Kidney (tissue), 14 donors: ENCODE data around the gene BCL2L12. TPM values are rescaled to one million over a fixed set of nuclear protein-coding genes. Genes with fewer than 3 reads are reported as not detected.

ENCODE experiments used
- DNase-seq, 5 donors: peaks; one replicate each; pipeline ENCODE4 v3.0.0-alpha.2; 2013 to 2020
- FAIRE-seq: peaks from 2 replicates; lab custom pipeline; 2012; peaks lifted over from hg19 to GRCh38; lab: Jason Lieb, UNC
- H3K27ac ChIP-seq, 2 donors: one replicate each; pipeline ENCODE4 v1.7.0; 2013; ENCODE audit warnings: low read depth in 2 of 2, low read length in 2 of 2, inconsistent platforms in 1 of 2
- H3K27me3 ChIP-seq: one replicate; pipeline ENCODE4 v1.7.1; 2013; ENCODE audit warnings: low read length, inconsistent platforms; ENCODE audit not compliant: control insufficient read depth, insufficient read depth
- H3K36me3 ChIP-seq, 3 donors: one replicate each; pipeline versions ENCODE4 v1.7.0 to v1.7.1; 2013; ENCODE audit warnings: low read length in 3 of 3, control low read depth in 1 of 3, inconsistent platforms in 1 of 3; ENCODE audit not compliant: insufficient read depth in 3 of 3, control insufficient read depth in 2 of 3
- H3K4me1 ChIP-seq, 3 donors: one replicate each; pipeline versions ENCODE4 v1.7.0 to v1.7.1; 2013; ENCODE audit warnings: low read length in 3 of 3, inconsistent platforms in 1 of 3, low read depth in 1 of 3; ENCODE audit not compliant: control insufficient read depth in 2 of 3, insufficient read depth in 2 of 3
- H3K4me3 ChIP-seq, 3 donors: one replicate each; pipeline versions ENCODE4 v1.7.0 to v1.8.1; 2013; ENCODE audit warnings: low read length in 3 of 3, control low read depth in 1 of 3, inconsistent platforms in 1 of 3
- H3K9ac ChIP-seq, 3 donors: one replicate each; pipeline versions ENCODE4 v1.7.0 to v1.7.1; 2013; ENCODE audit warnings: low read length in 3 of 3, control low read depth in 1 of 3, inconsistent platforms in 1 of 3
- H3K9me3 ChIP-seq, 3 donors: one replicate each; pipeline versions ENCODE4 v1.7.0 to v1.7.1; 2013; ENCODE audit warnings: low read length in 3 of 3, control low read depth in 1 of 3, inconsistent platforms in 1 of 3; ENCODE audit not compliant: control insufficient read depth in 2 of 3, insufficient read depth in 1 of 3
- intact Hi-C: fragments of 100-400 bp; cut with DNase I; formaldehyde crosslinking; loops from one replicate; pipeline ENCODE4 v1.11.1; 2022
- polyA plus RNA-seq: library from polyadenylated mRNA; stranded (reverse); fragments of 350-450 nt; fragmentation: Illumina TruSeq; extraction: RNeasy Lipid Tissue Mini Kit (QIAGEN cat#74804); gene quantifications from one replicate; pipeline ENCODE4 v1.2.3, GENCODE V29; 2014; ENCODE audit warnings: low read depth, low replicate concordance; ENCODE audit not compliant: insufficient read depth
- total RNA-seq: library from RNA; stranded (reverse); fragmentation: NEBNext Ultra II Directional; extraction: Animal tissue kit (Norgen Biotek cat#: 25700); gene quantifications from one replicate; pipeline ENCODE4 v1.2.1, GENCODE V29; 2021
- TF ChIP-seq, protein P1 (sequence below): IDR thresholded peaks from 3 replicates; pipeline ENCODE4 v1.5.1; 2012; ENCODE audit warnings: mild to moderate bottlenecking, moderate library complexity, borderline replicate concordance; ENCODE audit not compliant: insufficient read depth; ENCODE audit errors: extremely low read depth
- donor health status: control.
- donor health status: control.
- donor health status: control.
- donor health status: control.
- donor health status: control.
- donor health status: DM: yes; HTN: yes; CAD: no.
- donor health status: Normal renal cell carcinoma (clear cell type).

The BCL2L12 gene
- total and polyA plus RNA-seq, 2 donors from 2014 or later, result 13.5 to 14.4 TPM

DNA sequence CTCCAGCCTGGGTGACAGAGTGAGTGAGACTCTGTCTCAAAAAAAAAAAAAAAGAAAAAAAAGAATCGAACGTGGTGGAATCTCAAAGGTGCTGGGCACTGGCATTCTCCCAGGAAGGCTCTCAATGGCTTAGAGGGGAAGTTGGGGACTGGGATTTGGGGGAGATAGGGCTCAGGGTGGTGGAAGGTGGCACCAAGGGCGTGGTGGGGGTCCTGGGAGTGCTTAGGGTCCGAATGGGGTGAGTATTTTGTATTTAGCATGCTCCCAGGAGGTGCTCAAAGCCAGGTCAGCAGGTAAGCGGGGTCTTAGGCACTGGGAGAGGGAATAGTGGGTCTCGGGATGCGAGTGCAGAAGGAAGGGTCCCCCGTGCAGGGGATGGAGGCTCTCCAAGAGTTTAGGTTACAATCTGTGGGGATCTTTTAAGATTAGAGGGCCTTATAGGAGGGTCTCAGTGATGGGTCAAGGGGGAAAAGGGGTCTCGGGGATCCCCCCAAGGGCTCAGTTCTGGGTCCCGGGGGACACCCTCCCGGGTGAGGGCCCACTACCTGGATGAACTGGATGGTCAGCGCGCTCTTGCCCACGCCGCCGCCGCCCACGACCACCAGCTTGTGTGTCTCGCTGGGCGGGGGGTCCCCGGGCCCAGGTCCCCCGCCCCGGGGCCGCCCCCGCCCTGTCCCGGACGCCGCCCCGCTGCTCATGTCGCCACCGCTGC is 26.2 kb upstream of the BCL2L12 start:
- Histone ChIP-seq H3K9ac (peak overlapping the region; percentile 11 to 88 (median 64)), H3K4me1 (peaks cover 7 to 31% (median 14%) of the 10 kb centered on the region in 3 donors), H3K27ac (peak overlapping the region; percentile 88), H3K36me3 (no peaks in the 10 kb centered on the region), H3K9me3 (no peaks in the 10 kb centered on the region), H3K27me3 (no peaks in the 10 kb centered on the region), H3K4me3 (peak overlapping the region; percentile 63 to 75 (median 65))
- FAIRE-seq (no peak), DNase-seq (peak in 2 of 5 donors; percentile 17 to 37)
- TF ChIP-seq, protein P1, sequence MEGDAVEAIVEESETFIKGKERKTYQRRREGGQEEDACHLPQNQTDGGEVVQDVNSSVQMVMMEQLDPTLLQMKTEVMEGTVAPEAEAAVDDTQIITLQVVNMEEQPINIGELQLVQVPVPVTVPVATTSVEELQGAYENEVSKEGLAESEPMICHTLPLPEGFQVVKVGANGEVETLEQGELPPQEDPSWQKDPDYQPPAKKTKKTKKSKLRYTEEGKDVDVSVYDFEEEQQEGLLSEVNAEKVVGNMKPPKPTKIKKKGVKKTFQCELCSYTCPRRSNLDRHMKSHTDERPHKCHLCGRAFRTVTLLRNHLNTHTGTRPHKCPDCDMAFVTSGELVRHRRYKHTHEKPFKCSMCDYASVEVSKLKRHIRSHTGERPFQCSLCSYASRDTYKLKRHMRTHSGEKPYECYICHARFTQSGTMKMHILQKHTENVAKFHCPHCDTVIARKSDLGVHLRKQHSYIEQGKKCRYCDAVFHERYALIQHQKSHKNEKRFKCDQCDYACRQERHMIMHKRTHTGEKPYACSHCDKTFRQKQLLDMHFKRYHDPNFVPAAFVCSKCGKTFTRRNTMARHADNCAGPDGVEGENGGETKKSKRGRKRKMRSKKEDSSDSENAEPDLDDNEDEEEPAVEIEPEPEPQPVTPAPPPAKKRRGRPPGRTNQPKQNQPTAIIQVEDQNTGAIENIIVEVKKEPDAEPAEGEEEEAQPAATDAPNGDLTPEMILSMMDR, result no peak
- intact Hi-C loops, result no loop called here

DNA sequence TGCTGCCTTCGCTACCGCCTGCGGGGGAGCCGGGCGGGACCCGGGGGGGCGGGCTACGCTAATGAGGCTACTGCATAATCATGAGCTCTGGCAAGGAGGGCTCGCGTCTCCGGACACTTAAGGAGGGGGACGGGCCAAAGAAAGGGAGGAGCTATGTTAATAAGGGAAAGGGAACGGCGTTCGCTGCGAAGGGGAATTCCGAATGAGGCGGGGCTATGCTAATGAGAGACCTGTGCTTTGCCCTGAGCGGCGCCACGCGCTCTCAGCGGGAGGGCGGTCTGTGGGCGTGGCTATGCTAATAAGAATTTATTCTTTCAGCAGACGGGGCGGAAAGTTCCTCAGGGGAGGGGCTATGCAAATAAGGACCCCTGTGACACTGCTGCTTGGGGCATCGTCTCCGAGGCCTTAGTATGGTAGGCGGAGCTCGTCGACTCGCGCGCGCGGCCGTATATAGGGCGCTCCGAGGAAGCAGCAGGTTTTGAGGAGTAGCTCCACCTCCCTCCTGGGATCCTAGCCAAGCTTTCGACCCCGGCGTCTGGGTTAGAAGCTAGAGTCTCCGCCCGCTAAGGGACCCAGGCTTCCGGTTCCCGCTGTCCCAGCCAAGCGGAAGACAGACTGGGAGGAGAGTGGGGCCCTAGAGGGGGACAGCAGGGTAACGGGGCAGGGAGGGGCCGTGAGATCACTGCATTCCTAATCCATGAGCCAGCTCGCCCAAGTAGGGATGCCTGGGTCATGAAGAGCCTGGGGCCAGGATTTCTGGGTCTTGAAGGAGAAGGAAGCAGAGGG is 25.4 kb upstream of the BCL2L12 start, which contains the start of gene RRAS:
TSS of gene RRAS (minus strand) at position 31 of the 786 bp plus-strand sequence. CDS start 45 bp downstream, outside the sequence.
- no peaks in the 10 kb centered on the region for H3K36me3 ChIP-seq
- H3K27me3 ChIP-seq, result no peaks in the 10 kb centered on the region
- intact Hi-C loops, result no loop called here
- H3K9me3 ChIP-seq, result no peaks in the 10 kb centered on the region
- H3K4me1 ChIP-seq, result peaks cover 7 to 28% (median 14%) of the 10 kb centered on the region in 3 donors
- FAIRE-seq (peak; percentile 99), DNase-seq (peak; percentile 100)
- peak within 1 kb of the TSS; percentile 99 to 100 for H3K27ac ChIP-seq
- H3K9ac ChIP-seq, result peak within 1 kb of the TSS; percentile 77 to 97 (median 96)
- H3K4me3 ChIP-seq, result peak within 1 kb of the TSS; percentile 71 to 75 (median 75)
- TF ChIP-seq, protein P1, result no peak

DNA sequence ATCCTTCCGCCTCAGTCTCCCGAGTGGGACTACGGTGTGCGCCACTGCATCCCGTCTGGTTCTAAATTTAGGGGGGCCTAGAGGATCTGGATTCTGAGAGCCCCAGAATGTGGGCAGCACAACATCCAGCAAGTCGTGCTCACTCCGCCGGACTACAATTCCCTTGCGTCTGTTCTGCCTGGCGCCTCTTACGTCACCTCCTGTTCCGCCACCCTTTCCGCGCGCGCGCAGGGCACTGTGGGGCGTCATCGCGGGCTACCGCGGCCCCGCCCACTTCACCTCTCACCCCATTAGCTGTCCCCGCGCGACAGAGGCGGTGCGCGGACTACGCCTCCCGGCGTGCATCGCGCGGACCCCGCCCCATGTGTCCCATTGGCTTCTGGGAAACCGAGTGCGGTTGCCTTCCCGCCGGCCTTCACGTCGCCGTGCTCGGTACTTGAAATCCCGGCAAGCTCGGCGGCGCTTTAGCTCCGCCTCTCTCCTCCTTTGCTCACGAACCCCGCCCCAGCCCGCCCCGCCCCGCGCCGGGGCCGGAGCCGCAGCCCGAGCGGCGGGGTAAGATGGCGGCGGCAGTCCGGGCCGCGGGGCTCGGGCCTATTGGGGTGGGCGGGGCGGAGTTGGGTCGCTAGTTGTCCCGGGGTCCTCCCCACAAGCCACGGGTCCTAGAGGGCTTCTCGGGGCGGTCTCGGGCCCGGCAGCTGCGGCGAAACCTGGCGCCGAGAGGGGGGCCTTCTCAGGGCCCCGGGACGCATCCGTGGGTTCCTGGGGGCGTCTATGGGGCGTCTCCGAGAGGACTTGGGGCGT is 23.8 kb upstream of the BCL2L12 start, which contains the start of gene SCAF1:
TSS of gene SCAF1 (plus strand) at position 522 of the 804 bp plus-strand sequence. CDS start 2,818 bp downstream, outside the sequence.
- peak within 1 kb of the TSS; percentile 77 to 100 (median 97) for H3K9ac ChIP-seq

More for the DNA sequence above, 23.8 kb upstream of the BCL2L12 start, which contains the start of gene SCAF1:
- peaks cover 7 to 21% (median 14%) of the 10 kb centered on the region in 3 donors for H3K4me1 ChIP-seq
- H3K27ac ChIP-seq, result peak within 1 kb of the TSS; percentile 99 to 100
- H3K4me3 ChIP-seq, result peak within 1 kb of the TSS; percentile 71 to 100 (median 97)
- TF ChIP-seq, protein P1, result no peak
- intact Hi-C loops, result no loop called here
- peaks cover 0 to 7% (median 5%) of the 10 kb centered on the region in 3 donors for H3K36me3 ChIP-seq
- FAIRE-seq, result peak; percentile 88
- H3K27me3 ChIP-seq, result no peaks in the 10 kb centered on the region
- no peaks in the 10 kb centered on the region for H3K9me3 ChIP-seq
- DNase-seq, result peak; percentile 99 to 100 (median 99)
